SJCRH30 (cell line): ENCODE data around the gene LAT. TPM values are rescaled to one million over a fixed set of nuclear protein-coding genes. Genes with fewer than 3 reads are reported as not detected.
"Not testable (repeated sequence)": the region's sequence is repeated elsewhere in the genome, so short reads cannot be mapped to it uniquely, and the experiment has no call there.

Source experiments
- DNase-seq, 2 experiments: peaks; one replicate each; pipeline ENCODE4 v3.0.0-alpha.2; 2015 to 2020
- H3K27ac ChIP-seq: fragments of 250-450 bp; sonication (Bioruptor Pico); 2 replicates; pipeline ENCODE4 v1.5.1; 2020; ENCODE audit warnings: mild to moderate bottlenecking, moderate library complexity
- H3K27me3 ChIP-seq: fragments of 250-450 bp; sonication (Bioruptor Pico); 2 replicates; pipeline ENCODE4 v1.5.1; 2020; ENCODE audit warnings: mild to moderate bottlenecking, moderate library complexity
- H3K36me3 ChIP-seq: fragments of 250-450 bp; sonication (Bioruptor Pico); 2 replicates; pipeline ENCODE4 v1.5.1; 2020; ENCODE audit warnings: mild to moderate bottlenecking, moderate library complexity
- H3K4me1 ChIP-seq: fragments of 250-450 bp; sonication (Bioruptor Pico); 2 replicates; pipeline ENCODE4 v1.5.1; 2020; ENCODE audit warnings: mild to moderate bottlenecking, moderate library complexity
- H3K4me3 ChIP-seq: fragments of 250-450 bp; sonication (Bioruptor Pico); 2 replicates; pipeline ENCODE4 v1.5.1; 2020; ENCODE audit warnings: mild to moderate bottlenecking, moderate library complexity
- H3K9me3 ChIP-seq: fragments of 250-450 bp; sonication (Bioruptor Pico); replicated peaks from 2 replicates; pipeline ENCODE4 v1.5.1; 2020; ENCODE audit warnings: mild to moderate bottlenecking, moderate library complexity
- total RNA-seq: library from RNA; depleted of rRNA; stranded (reverse); fragments of >200 nt; shearing (Covaris generic); gene quantifications from 2 replicates; pipeline ENCODE4 v1.2.3, GENCODE V29; 2014; rRNA removed

The LAT gene
- 0.66 and 1.6 TPM in 2 replicates for total RNA-seq

DNA sequence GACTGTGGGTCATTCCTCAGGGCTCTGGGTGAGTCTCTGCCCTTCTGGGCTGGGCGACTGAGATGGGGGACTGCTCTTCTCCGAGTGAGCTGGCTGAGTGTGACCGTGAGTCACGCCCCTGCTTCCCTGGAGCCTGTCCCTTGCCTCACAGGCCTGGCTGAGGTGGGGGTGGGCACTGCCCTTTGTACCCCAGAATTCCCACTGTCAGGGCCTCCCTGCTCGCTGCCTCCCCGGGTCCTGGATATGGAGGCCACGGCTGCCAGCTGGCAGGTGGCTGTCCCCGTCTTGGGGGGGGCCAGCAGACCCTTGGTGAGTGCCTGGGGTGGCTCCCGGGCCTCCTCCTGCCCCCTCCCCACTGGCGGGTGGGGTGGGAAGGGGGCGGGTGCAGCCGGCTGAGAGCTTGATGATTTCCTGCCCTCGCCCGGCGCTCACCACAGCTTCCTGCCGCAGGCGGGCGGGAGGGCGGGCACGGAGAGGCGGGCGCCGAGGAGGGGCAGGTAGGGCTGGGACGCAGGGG, at the start of gene LAT:
Gene LAT (plus strand): TSS at position 434 of the 517 bp plus-strand sequence. CDS start 366 bp downstream, outside the sequence.
- H3K27me3 ChIP-seq, result no peaks in the 10 kb centered on the region
- no peak within 1 kb of the TSS for H3K27ac ChIP-seq
- H3K4me1 ChIP-seq, result no peaks in the 10 kb centered on the region
- H3K4me3 ChIP-seq, result no peak within 1 kb of the TSS
- H3K36me3 ChIP-seq, result no peaks in the 10 kb centered on the region
- no peak for DNase-seq
- H3K9me3 ChIP-seq, result no peaks in the 10 kb centered on the region

GRCh38 chr16:28935346-28935745, 49.5 kb upstream of the LAT start:
- DNase-seq, result no peak
- H3K4me3 ChIP-seq, result no peak overlapping the region
- no peaks in the 10 kb centered on the region for H3K27me3 ChIP-seq
- H3K27ac ChIP-seq, result no peak overlapping the region
- H3K36me3 ChIP-seq, result no peaks in the 10 kb centered on the region
- peaks cover 6% of the 10 kb centered on the region for H3K4me1 ChIP-seq
- H3K9me3 ChIP-seq, result no peaks in the 10 kb centered on the region

DNA sequence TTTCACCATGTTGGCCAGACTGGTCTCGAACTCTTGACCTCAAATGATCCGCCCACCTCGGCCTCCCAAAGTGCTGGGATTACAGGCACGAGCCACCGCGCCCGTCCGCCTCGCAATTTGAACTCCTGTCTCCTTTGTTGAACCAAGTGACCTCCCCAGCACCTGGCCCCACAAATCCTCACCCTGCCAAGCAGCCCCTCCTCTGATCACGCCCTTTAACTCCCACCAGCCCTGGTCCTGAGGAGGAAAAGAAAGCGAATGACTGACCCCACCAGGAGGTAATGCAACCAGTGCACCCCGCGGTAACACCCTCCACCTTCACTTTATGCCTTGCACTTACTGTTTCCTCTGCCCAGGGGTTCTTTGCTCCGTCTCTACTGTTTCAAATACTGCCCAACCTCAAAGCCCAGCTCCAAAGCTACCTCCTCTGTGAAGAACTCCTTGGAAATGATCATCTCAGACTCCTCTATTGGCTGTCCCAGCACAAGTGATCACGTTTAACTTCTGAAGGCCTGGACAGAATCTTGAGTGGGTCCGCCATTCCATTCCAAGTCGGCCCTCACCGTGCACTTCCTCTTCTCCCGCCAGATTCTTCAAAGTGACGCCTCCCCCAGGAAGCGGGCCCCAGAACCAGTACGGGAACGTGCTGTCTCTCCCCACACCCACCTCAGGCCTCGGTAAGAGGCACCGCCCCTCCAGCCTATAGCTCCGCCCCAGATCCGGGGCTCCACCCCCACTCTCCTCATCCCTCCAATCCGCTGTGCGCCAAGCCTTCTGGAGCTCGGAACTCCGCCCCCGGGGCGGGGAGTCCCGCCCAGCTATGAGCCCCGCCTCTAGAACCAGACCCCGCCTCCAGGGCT, 48.7 kb upstream of the LAT start:
- no peak overlapping the region for H3K4me3 ChIP-seq

DNA sequence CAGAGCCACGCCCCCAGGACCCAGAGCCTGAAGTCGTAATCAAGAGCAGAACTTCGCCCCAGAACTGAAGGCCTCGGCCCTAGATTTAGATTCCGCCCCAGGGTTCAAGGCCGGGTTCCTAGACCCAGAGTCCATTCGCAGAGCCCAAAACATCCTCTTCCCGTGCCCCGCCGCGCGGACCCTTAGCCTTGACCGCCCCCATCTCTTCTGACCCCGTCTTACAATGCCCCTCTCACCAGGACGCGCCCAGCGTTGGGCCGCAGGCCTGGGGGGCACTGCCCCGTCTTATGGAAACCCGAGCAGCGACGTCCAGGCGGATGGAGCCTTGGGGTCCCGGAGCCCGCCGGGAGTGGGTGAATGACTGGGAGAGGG, 48.1 kb upstream of the LAT start:
- Histone ChIP-seq H3K36me3 (no peaks in the 10 kb centered on the region), H3K9me3 (no peaks in the 10 kb centered on the region), H3K27me3 (no peaks in the 10 kb centered on the region), H3K4me3 (no peak overlapping the region), H3K27ac (no peak overlapping the region), H3K4me1 (no peaks in the 10 kb centered on the region)
- DNase-seq, result no peak

More for the DNA sequence above, 48.7 kb upstream of the LAT start:
- Histone ChIP-seq H3K27me3 (no peaks in the 10 kb centered on the region), H3K36me3 (no peaks in the 10 kb centered on the region), H3K27ac (no peak overlapping the region), H3K9me3 (no peaks in the 10 kb centered on the region), H3K4me1 (peaks cover under 1% of the 10 kb centered on the region)
- DNase-seq, result peak; percentile 45 to 61

- no peak for DNase-seq
- Histone ChIP-seq H3K4me3 (no peak overlapping the region), H3K4me1 (no peaks in the 10 kb centered on the region), H3K9me3 (no peaks in the 10 kb centered on the region), H3K27me3 (no peaks in the 10 kb centered on the region), H3K27ac (no peak overlapping the region), H3K36me3 (no peaks in the 10 kb centered on the region)
Observed at GRCh38 chr16:28937222-28937876, 47.5 kb upstream of the LAT start.

GRCh38 chr16:28938721-28939120, 46.1 kb upstream of the LAT start:
- DNase-seq, result no peak
- Histone ChIP-seq H3K27me3 (no peaks in the 10 kb centered on the region), H3K9me3 (no peaks in the 10 kb centered on the region), H3K36me3 (no peaks in the 10 kb centered on the region), H3K27ac (no peak overlapping the region), H3K4me1 (no peaks in the 10 kb centered on the region), H3K4me3 (no peak overlapping the region)

- not testable (repeated sequence) for H3K36me3 ChIP-seq, H3K27me3 ChIP-seq
Observed at GRCh38 chr16:28939825-28940224, 45.0 kb upstream of the LAT start.

GRCh38 chr16:28943281-28943680, 41.6 kb upstream of the LAT start:
- H3K36me3 ChIP-seq, result no peaks in the 10 kb centered on the region
- H3K4me3 ChIP-seq, result no peak overlapping the region
- H3K9me3 ChIP-seq, result no peaks in the 10 kb centered on the region
- peak in 1 of 2 experiments; percentile 44 for DNase-seq
- H3K4me1 ChIP-seq, result no peaks in the 10 kb centered on the region
- no peak overlapping the region for H3K27ac ChIP-seq
- no peaks in the 10 kb centered on the region for H3K27me3 ChIP-seq

More at GRCh38 chr16:28939825-28940224, 45.0 kb upstream of the LAT start:
- not testable (repeated sequence) for H3K9me3 ChIP-seq, DNase-seq, H3K4me3 ChIP-seq, H3K4me1 ChIP-seq, H3K27ac ChIP-seq

DNA sequence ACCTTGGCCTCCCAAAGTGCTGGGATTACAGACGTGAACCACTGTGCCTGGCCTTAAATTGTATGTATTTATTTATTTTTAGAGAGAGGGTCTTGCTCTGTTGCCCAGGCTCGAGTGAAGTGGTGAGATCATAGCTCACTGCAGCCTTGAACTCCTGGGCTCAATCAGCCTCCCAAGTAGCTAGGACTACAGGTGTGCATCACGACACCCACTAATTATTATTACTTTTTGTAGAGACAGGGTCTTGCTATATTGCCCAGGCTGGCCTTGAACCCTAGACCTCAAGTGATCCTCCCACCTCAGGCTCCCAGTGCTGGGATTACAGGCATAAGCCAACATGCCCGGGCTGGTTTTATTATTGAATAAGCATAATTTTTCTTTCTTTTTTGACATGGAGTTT, 38.2 kb upstream of the LAT start:
- Histone ChIP-seq H3K36me3 (no peaks in the 10 kb centered on the region), H3K27me3 (no peaks in the 10 kb centered on the region)

GRCh38 chr16:28950648-28951409, 34.0 kb upstream of the LAT start, which contains the start of gene NFATC2IP:
NFATC2IP (plus strand) TSS chr16:28950937; CDS start chr16:28951012, 75 bp downstream.
- H3K9me3 ChIP-seq, result no peaks in the 10 kb centered on the region
- H3K27ac ChIP-seq, result peak within 1 kb of the TSS; percentile 53
- H3K4me3 ChIP-seq, result peak within 1 kb of the TSS; percentile 87
- H3K36me3 ChIP-seq, result peaks cover 15% of the 10 kb centered on the region
- H3K4me1 ChIP-seq, result no peaks in the 10 kb centered on the region
- H3K27me3 ChIP-seq, result no peaks in the 10 kb centered on the region
- peak; percentile 99 for DNase-seq

More for the DNA sequence above, 38.2 kb upstream of the LAT start:
- no peak for DNase-seq
- no peak overlapping the region for H3K4me3 ChIP-seq
- H3K4me1 ChIP-seq, result no peaks in the 10 kb centered on the region
- no peaks in the 10 kb centered on the region for H3K9me3 ChIP-seq
- H3K27ac ChIP-seq, result no peak overlapping the region

DNA sequence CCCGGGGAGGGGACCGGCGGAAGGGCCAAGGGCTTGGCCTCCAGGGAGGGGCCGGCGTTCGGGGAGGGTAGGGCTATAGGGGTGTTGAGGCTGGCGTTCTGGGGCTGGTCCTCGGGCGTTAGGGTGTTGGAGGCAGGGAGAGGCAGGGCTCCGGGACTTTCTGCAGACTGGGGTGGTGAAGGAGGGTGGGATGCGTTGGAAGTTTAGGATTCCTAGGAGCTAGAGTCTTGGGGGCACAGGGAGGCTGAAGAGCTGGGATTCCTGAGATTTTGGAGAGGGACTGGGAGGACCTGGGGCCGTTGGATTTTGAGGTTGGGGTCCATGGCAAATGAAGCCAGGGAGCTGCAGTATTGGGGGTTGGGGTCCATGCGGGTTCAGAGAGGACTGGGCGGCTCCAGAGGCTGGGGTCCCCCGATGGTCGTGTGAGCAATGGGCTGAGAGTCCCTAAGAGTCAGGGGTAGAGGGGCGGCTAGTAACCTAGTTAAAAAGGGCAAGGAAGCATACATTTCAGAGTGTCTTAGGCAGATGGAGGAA, 33.4 kb upstream of the LAT start:
- Histone ChIP-seq H3K27me3 (no peaks in the 10 kb centered on the region), H3K36me3 (peaks cover 18% of the 10 kb centered on the region), H3K9me3 (no peaks in the 10 kb centered on the region), H3K4me3 (peak overlapping the region; percentile 87), H3K4me1 (no peaks in the 10 kb centered on the region), H3K27ac (peak overlapping the region; percentile 53)
- DNase-seq, result peak; percentile 26 to 28

- H3K9me3 ChIP-seq, result no peaks in the 10 kb centered on the region
- no peak overlapping the region for H3K4me3 ChIP-seq
- no peak for DNase-seq
- H3K4me1 ChIP-seq, result no peaks in the 10 kb centered on the region
- no peak overlapping the region for H3K27ac ChIP-seq
- no peaks in the 10 kb centered on the region for H3K27me3 ChIP-seq
- peaks cover 30% of the 10 kb centered on the region for H3K36me3 ChIP-seq
Observed at GRCh38 chr16:28958216-28958615, 26.6 kb upstream of the LAT start.

DNA sequence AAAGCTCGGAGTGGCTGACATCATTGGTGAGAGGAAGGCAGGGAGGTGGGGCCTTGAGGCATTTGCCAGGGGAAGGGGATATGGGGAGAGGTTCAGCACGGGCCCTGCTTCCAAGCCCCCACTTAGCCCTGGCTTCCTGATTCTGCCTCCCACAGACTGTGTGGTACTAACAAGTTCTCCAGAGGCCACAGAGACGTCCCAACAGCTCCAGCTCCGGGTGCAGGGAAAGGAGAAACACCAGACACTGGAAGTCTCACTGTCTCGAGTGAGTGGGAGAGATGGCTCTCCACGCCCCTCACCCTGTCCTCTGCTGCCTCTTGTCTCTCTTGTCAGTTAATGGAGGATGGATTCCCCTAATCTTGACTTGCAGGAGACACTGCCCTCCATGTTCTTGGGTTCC, 26.0 kb upstream of the LAT start:
- Histone ChIP-seq H3K27me3 (no peaks in the 10 kb centered on the region), H3K36me3 (peaks cover 26% of the 10 kb centered on the region), H3K4me3 (no peak overlapping the region), H3K4me1 (no peaks in the 10 kb centered on the region), H3K9me3 (no peaks in the 10 kb centered on the region), H3K27ac (no peak overlapping the region)
- no peak for DNase-seq

DNA sequence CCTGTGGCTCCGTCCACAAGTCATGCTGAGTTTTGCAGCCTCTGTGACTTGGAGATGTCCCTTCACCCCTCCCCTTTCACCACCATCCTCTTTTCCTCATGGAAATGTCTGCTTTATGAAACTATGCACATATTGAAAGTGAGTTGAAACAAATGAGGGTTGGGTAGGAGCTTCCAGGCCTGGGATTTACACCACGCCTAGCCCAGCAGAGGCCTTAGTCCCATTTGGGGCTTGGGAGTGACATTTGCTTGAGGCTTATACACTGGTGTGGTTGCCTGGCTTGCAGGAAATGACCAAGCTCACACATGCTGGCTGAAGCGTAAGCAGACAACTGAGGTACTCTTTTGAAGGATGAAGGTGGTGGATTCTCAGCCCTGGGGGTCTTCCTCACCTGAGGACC, 20.8 kb upstream of the LAT start:
- Histone ChIP-seq H3K4me3 (no peak overlapping the region), H3K36me3 (peaks cover 17% of the 10 kb centered on the region), H3K27me3 (no peaks in the 10 kb centered on the region), H3K4me1 (no peaks in the 10 kb centered on the region), H3K27ac (no peak overlapping the region), H3K9me3 (no peaks in the 10 kb centered on the region)
- no peak for DNase-seq
